Fibroblast of villous mesenchyme (primary cell): ENCODE results near the gene HBZ. TPM values are rescaled to one million over a fixed set of nuclear protein-coding genes. Genes with fewer than 3 reads are reported as not detected.

ENCODE experiments used
- DNase-seq: peaks from one replicate; pipeline ENCODE4 v3.0.0-alpha.2; 2010; ENCODE audit warnings: low read depth
- H3K4me3 ChIP-seq: 2 replicates; pipeline ENCODE4 v1.5.1; 2011; ENCODE audit warnings: low read depth, mild to moderate bottlenecking, low read length
- CTCF ChIP-seq: IDR thresholded peaks from 2 replicates; pipeline ENCODE4 v1.5.1; 2012; ENCODE audit warnings: low read depth, mild to moderate bottlenecking, low read length; ENCODE audit not compliant: insufficient read depth
- total RNA-seq: library from RNA; depleted of rRNA; stranded (reverse); fragments of >200 nt; gene quantifications from 2 replicates; pipeline ENCODE4 v1.2.3, GENCODE V29; 2012

HBZ gene
- total RNA-seq, 1 donor: not detected

- TF ChIP-seq CTCF: no peak
Measured at GRCh38 chr16:187330-187729, 34.9 kb downstream of the HBZ start.

GRCh38 chr16:188674-189073 lies 36.2 kb downstream of the HBZ start:
- DNase-seq: no peak
- H3K4me3 ChIP-seq: no peak overlapping the region
- TF ChIP-seq CTCF: no peak

More at GRCh38 chr16:187330-187729, 34.9 kb downstream of the HBZ start:
- no peak for DNase-seq
- no peak overlapping the region for H3K4me3 ChIP-seq

GRCh38 chr16:189604-190186 lies 37.3 kb downstream of the HBZ start:
- DNase-seq: no peak
- H3K4me3 ChIP-seq: no peak overlapping the region
- no peak for TF ChIP-seq CTCF

- DNase-seq: no peak
- H3K4me3 ChIP-seq: no peak overlapping the region
- no peak for TF ChIP-seq CTCF
Measured at GRCh38 chr16:191831-192230, 39.4 kb downstream of the HBZ start.

GRCh38 chr16:192686-193085 lies 40.2 kb downstream of the HBZ start:
- TF ChIP-seq CTCF: no peak
- H3K4me3 ChIP-seq: no peak overlapping the region
- DNase-seq: no peak

GRCh38 chr16:193441-193840 lies 41.0 kb downstream of the HBZ start:
- no peak for DNase-seq
- no peak for TF ChIP-seq CTCF
- H3K4me3 ChIP-seq: no peak overlapping the region

GRCh38 chr16:194516-194915 lies 42.1 kb downstream of the HBZ start:
- no peak for DNase-seq
- no peak for TF ChIP-seq CTCF
- no peak overlapping the region for H3K4me3 ChIP-seq
